Anterior cingulate cortex (tissue), 58 donors: Measurements from ENCODE around the gene ASTN1.

Experiments
- DNase-seq, 58 donors: peaks; one replicate each; lab custom pipeline; 2025; lab: John Stamatoyannopoulos, UW

Gene ASTN1

DNA sequence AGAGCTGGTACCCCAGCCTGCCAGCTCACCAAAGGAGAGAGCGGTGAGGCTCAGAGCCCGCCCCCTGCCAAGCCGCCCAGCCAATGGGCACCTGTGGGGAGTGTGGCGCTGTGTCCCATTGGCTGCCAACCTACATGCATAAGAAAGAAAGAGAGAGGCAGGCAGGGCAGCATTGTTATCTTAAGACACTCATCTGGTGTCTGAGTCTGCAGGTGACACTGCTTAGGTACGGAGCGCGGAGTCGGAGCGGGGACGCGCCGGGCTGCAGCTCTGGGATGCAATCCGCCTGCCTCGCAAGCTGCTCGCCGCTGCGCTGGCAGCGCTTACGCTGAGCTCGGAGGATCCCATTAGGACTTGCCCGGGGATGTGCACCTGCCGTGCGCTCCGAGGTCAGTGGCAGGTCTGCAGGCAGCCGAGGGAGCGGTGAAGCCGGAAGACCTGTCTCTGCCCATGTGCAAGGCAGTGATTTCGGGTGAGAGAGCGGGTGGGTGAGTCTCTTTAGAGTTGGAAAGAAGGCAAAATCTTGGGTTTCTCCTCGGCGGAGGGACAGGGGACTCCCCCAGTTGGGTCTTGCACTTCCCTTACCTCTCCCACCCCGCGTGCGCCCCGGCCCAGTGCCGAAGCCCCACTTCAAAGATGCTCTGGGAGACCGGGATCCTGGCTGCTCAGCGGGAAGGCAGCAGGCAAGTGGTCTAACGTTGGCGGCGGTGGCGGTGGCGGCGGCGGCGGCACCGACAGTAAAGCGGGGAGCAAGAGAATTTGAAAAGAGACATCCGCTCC, 6.4 kb upstream of the ASTN1 start, which contains the start of gene BRINP2:
Gene BRINP2 (plus strand): TSS at position 203 of the 780 bp plus-strand sequence. CDS start 58,919 bp downstream, outside the sequence.
- DNase-seq, result peak; percentile 47 to 94 (median 86)

DNA sequence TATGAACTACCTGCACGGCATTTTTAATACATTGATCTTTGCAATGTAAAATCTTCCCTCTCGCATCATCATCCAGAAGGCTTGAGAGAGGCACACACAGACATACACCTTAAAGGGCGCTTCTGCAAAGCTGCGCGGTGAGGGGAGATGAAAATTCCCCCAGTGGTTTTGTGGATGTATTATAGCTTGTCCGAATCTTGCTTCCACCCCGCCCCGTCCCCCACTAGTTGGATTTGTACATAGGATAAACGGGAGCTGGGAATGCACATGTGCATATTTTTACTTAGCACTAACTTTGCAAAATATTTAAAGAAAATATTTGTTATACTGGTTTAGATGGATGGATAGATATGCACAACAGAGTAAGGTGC, 542 bp upstream of the ASTN1 start:
- peak in 5 of 58 donors; percentile 20 to 58 (median 30) for DNase-seq

DNA sequence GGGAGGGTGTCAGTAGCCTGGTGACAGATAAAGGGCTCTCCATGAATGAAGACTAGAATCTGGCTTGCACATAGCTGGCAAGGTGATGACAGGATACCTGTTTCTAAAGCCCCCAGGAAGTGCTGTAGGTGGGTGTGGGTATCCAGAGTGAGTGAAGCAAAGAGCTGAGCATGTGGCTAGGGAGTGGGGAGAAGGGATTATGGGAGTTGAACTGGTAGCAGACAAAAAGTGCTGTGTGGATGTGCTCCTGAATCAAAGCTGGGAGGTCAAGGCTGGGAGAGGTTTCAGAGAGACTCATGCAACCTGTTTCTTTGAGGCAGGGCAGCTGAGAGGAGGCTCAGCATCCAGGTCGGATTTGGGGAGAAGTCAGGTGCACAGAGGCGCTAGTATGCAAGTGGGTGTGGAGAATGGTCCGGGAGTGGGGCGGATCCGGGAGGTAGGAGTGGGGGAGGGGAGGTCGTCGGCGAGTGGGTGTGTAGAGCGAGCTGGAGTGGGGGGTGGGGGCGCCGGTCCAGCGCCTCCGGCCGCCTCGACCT, 600 bp downstream of the ASTN1 start:
- DNase-seq, result peak in 20 of 58 donors; percentile 12 to 72 (median 42)

DNA sequence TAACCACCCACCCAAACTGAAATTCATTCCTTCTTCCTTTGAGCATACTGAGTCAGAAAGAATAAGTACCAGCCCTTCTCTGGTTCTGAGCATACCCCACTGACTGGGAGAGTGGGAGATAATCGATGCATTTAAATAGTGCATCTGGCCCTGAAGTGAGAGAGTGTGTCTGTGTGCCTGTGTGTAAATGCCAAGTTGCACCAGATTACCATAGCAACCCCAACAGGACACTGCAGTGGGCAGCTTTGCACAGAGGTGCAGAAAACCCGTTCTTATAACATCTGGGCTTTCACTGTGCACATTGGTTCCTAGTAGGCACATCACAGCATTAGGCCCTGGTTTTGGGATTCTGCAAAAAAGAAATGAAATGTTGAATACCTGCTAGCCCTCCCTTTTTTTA, 2.3 kb downstream of the ASTN1 start:
- DNase-seq, result peak in 1 of 58 donors; percentile 9

DNA sequence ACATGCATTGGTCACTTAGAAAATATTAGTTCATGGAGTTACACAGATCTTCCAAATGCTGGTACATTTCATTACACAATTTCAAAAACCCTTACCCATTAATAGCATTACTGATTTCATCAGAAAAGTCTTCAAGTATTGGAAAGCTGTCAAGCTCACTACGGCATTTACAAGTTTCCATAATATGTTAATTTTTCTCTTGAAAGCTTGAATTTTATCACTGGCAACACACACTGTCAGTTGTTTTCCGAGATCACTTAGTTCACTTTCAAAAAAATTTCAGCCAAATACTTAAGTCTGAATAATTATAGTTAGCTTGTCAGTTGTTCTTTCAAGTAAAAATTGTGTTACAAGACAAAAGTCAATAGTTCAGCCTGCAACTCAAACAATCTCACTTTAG, 18.0 kb downstream of the ASTN1 start:
- DNase-seq, result no peak

DNA sequence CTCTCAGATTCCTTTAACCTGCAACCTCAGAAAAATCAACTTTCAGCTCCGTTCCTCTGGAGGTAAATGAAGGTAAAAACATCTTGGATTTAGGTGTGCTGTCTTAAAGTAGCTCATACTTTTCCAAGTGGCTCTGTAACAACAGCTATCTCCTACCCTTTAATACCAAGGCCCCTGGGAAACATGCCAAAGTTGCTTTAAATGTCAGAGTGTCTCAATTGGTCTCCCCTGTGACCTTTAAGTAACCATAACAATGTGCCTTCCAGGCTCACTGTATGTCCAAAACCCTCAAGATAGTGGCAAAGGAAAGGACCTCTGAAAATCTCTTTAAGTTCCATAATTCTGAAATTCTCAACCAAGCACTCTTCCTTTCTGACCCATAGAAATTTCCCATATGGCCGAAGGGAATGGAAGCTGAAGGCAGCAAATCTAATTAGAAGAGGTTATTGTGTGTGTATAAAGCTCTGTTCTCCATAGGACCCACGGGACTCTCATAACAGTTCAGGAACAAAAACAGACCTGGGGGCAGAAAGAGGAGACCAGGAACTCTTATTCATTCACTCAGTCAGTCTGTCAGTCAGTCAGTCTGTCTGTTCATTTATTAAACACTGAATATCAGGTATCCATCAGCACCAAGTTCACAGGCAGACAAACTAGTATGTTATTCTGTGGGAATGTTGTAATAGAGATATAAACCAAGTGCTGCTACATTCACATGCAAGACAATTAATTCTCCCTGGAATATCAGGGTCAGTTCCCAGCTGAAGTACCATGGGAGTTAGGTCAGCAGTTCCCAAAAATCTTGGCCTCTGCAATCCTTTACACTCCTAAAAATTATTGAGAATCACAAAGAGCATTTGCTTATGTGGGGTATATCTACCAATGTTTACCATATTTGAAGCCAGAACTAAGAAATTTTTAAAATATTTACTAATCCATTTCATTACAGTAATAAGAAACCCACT, 19.1 kb downstream of the ASTN1 start:
- no peak for DNase-seq

DNA sequence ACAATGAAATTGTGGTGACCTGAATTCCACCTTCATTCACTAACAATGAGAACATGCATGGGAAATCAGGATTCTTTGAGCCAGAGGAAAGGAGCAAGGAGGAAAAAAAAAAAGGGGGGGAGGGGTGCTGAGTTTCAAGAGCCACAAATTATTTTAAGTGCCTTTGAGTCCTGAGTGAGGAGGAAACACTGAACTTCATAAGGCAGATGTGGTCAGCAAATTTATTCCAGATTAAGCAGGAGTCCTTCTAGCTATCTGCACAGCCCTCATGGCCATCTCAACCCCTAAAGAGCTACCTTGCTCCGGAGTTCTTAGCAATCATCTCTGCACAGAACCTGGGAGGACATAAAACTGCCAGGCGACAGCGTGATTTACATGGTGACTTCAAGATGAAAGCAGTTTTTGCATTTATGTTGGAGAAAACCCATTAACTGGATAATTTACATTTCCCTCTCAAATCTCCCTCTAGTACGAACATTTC, 21.7 kb downstream of the ASTN1 start:
- no peak for DNase-seq

DNA sequence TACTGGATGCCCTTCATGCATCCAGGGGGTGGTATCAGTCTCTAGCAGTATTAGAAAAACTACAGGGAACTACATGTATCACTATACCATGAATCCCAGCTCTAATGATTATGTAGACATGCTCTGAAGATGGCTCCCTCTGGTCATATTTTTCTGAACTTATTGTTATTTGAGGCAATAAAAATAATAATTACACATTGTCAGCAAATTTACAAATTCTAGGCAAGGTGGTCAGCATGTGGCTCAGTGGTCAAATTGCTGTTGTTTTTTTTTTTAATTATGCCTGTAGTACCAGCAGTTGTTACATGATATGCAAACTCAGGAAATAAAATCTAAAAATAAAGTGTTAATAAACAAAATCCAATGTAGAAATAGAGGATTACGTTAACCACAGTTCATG, 22.5 kb downstream of the ASTN1 start:
- no peak for DNase-seq

DNA sequence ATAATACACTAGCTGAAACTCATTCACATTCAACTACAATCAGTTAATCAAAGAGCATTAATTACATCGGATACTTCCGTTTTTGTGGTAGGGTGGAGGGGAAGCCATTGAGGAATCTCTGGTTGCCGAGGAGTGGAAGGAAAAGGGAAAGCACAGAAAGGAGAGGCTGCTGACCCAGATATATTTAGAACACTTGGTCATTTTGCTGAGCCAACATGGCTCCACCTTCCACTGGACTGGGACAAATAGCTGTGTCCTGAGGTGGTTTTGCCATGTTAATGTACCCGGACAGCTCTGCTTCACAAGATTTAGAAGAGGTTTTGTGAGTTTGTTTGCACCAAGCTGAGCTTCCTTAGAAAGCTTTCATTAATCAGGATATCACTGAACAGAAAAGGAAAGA, 26.2 kb downstream of the ASTN1 start:
- DNase-seq, result no peak

DNA sequence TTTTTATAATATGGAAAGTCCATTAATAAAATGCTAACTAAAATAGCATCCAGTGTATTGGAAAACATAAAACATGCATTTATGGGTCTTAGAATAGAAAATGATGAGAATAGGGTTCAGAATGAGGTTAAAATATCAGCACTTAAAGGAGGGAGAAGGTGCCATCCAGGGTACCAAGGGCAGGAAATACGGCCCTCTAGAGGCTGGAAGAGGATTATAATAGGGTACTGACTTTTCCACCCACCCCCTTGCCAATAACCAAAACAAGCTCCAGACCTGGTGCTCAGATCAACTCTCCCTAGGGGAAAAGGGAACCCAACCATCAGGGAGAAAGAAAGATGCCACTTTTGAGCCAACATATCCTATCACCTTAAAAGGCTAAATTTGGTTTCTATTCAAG, 26.7 kb downstream of the ASTN1 start:
- no peak for DNase-seq

DNA sequence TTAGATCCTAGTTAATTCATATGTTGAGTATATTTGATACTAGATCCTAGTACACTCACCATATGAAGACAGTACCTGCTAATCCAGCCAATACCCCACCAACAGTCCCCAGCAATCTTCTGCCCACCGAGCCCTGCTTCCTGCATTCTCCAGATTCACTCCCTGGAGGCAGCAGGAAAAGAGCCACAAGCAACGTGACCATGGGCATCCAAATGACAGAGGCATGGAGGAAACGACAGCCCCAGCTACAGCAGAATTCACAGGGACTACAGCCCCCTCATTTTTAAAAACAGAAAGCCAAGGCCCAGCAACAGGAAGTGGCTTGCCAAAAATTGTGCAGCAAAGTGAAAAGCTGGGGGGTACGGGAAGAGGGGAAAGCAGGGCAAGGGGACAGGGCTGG, 29.3 kb downstream of the ASTN1 start:
- DNase-seq, result peak in 7 of 58 donors; percentile 4 to 32 (median 10)

DNA sequence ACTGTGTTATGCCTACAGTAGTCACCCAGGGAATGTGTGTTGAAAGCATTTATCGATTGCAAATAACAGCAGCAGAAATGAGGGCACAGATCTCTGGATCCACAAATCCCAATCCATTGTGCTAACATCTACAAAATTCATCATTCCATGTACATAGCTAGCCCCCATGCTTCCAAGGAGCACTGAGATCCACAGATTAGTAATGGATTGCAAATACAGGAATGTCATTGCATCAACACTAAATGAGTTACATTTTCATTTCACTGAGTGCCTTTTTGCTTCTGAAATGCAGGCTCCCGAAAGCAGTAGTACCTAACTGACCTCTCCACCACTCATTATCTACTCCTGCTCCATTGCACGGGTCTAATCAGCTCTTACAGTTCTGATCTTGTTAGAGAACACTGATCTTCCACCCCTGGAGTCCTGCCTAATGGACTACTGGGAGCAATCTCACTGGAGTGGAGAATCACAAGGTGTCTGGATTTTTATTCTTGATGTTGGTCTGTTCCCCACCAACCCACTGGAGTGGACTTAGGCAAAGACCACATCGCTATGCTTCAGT, 30.5 kb downstream of the ASTN1 start:
- no peak for DNase-seq

DNA sequence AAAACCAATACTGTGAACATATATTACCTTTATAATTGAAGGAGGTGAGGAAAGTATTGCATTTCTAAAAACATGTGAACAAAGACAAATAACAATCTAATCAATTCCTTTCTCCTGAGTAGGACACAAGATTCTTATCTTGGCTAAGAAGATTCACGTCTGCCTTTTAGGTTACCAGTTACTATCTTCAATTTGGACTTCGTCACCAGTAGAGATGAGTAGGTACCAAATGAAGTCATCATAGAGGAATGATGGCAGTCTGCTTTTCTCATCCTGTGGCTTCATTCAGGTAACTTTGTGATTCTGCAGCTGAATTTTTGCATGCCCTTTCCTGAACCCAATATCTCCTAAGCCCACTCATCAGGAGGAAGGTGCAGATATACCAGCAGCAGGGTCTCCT, 32.4 kb downstream of the ASTN1 start:
- no peak for DNase-seq

DNA sequence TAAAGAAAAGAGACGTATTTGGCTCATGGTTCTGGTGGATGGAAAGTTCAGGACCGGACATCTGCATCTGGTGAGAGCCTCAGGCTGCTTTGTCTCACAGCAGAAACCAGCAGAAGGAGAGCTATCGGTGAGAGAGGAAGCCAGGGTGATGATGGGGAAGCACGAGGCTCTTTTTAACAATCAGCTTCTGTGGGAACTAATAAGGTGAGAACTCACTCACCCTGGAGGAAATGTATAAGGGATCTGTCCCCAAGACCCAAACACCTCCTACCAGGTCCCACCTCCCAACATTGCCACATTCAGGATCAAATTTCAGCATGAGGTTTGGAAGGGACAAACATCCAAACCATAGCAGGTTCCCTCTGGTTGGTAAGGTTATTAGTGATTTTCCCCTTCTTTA, 32.8 kb downstream of the ASTN1 start:
- no peak for DNase-seq

DNA sequence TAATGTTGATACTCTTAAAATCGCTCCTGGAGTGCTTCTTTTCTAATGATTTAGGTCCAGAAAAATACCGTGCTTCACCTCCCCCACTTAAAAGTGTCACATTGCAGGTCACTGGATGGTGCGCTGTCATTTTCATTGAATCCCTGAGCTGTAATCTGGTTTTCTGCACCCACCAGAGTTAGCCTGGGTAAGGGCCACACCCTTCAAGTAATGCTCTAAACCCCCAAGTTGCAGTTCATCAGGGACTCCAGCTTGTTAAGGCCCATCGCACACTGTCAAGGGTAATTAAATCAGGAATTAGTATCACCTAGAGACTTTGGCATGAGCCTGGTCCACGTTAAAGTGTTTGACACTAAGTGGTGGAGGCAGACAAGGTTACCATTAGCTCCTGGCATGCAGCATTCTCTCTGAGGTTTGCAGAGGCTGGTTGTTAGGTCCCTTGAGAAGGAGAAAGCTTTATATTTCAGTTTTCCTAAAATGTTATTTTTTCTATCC, 34.0 kb downstream of the ASTN1 start:
- no peak for DNase-seq

DNA sequence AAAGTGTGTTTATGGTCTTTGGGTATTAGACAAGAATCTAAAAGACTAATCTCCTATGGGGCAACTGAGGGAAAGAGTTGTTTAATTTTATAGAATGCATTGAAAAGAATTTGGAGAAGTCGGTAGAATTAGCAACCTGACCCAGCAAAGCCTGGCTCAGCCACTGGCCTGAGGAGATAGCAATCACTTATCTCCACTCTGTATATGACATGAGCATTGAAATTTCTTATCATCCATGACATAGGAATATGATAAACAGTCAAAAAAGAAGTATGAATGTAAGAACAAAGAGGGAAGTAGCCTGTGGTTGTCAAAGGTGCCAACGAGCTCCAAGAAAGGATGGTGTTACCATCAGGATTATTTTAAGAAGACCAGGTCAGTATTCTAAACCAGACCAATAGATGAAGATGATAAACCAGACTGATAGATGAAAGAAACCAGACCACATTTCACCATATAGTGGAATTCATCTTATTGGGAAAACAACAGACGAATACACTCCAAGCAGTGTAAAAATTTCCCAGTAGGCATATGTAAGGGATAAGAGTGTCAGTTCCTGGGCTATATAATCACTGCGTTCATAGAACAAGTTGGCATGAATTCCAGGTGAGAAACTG, 35.7 kb downstream of the ASTN1 start:
- DNase-seq, result no peak

DNA sequence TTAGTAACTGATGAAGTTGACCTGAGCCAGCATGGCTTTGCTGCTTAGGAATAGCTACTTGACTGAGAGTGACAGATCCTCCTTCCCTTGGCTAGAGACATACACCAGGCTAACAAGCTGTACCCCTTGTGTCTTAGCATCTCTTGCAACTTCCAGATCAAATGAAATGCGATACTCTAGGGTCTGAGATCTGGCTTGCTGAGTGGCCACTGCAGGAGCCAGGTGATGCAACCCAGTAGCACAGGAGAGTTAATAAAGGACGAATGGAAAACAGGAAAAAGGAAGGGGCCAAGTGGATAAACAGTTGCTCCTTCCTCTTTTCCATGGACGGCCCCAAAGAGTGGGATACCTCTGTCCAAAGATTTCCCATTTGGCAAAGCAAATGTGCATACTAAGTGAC, 38.2 kb downstream of the ASTN1 start:
- no peak for DNase-seq

DNA sequence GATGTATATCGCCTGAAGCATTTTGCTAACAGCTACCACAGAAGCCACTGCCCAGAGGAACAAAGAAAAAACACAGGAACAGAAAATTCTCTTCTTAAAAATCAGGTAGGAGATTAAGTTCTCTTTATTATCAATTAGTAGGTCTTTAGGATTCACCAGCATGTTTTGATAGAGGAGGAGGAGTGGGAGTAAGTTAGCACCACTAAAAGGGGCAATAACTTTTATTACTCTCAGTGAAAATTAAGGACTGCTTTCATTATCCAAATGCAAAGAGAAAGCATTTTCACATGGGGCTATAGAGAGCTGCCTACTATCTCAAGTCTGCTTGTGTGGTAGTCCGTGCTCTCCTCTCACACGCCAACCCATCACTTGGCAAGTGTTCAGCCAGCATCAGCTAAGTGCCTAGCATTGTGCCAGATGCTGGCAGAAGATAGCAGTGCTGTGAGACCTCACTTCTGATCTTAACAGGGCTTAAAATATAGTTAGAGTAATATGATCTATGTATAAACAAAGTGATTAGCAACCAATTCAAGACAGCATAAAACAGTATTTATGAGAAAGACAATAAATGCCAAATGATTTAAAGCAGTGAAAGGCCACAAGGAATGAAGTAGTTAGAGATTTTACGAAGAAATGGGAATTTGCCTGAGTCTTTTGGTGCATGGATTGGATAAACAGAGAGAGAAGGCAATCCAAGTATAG, 39.8 kb downstream of the ASTN1 start:
- DNase-seq, result no peak

DNA sequence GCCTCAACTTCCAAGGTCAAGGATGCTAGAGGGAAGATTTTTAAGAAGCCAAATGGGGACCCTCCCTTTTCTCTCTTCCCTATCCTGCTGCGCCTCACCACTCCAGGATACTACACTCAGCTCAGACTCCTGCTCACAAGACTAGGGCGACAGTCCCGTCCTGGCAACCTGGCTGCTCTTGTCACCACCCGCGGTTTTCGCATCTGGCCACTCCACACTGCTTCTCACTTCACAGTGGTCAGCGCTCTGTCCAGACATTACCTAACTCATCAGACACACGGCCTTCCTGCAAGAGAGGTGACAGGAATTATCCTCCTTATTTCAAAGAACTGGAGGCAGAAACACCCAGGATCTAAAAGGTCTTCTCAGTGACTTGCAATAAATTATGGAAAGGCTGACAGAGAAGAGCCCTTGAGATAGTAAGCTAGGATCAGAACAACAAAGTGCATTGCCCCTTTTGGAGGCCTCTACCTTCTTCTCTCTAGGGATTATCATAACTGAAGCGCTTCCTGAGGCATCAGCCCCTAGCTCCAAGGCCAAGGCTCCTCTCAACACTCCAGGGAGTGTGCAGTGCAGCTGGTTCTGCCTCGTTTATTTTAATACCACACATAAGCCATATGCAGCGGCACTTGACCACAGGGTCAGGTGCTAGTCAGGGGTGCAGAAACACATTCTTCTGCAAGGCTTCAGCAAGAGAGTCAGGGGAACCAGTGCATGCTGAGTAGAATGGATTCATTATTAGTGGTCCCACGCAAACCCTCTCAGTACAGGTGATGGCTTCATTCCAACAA, 41.9 kb downstream of the ASTN1 start:
- no peak for DNase-seq
